Measurements from ENCODE around the gene DPF3. TPM values are rescaled to one million over a fixed set of nuclear protein-coding genes. Genes with fewer than 3 reads are reported as not detected.

The DPF3 gene
- total RNA-seq, 1 donor from 2014 or later = 2.9 TPM

DNA sequence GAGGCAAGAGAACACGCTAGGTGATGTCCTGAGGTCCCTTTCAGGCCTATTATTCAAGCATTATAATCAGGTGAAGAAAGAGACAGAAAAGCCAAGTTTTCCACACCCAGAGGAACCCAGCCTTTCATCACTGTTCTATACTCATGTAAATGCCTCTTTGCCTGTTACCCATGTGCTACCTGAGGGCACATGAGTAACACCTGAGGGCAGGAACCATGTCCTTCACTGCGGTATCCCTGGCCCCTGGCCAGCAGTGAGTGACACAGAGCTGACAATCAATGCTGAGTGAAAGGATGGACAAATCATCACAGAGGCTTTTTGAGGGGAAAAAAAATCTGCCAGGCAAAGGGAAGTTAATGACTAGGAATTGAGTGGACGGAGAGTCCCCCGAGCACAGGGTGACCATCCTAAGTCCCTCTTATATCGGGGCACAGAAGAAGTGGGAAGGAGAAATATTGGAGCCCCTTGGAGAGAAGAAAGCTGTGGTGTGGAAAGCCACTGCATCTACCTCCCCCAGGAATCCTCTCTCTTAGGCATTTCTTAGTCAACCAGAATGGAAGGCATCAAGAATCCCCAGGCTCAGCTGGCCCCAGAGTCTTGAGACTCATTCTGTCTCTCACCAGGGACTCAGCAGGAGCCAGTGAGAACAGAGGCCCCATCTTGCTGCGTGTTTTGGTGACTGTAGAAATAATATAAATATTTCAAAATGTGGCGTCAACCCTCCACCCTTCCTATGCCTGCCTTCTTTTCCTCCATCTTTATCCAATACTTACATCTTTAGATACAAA is 212.9 kb downstream of the DPF3 start:
- DNase-seq (ENCODE audit: low spot score) (no peak), ATAC-seq (no peak)
- intact Hi-C loops (cut with DNase I) = no loop called here

DNA sequence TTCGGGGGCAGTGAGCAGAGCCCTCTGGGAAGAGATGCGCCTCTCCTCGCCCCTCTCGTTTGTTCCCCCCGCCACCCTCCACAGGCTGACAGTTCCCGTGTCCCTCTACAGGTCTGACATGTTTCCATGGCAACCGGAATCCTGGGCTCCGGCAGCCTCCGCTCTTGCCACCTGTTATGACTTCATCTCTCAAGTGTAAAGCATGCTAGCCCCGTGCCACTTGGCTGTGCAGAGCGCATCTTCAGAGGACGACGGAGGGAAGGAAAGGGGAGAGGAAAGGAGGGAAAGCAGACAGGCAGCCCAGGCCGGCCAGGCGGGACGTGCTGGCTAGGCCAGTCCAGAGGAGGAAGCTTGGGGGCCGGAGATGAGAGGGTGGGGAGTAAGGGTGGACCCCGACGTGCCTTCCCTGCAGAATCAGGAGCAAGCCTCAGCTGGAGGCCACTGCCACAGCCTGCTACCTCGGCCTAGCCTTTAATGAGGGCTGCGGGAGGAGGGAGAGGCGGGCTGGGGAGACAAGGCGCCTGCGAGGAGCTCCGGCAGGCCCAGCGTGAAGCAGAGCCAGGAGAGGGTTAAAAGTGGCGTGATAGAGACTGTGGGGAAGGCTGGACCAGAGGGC is 214.3 kb downstream of the DPF3 start:
- ATAC-seq (no peak), DNase-seq (ENCODE audit: low spot score) (no peak)
- intact Hi-C loops (cut with DNase I) = no loop called here

DNA sequence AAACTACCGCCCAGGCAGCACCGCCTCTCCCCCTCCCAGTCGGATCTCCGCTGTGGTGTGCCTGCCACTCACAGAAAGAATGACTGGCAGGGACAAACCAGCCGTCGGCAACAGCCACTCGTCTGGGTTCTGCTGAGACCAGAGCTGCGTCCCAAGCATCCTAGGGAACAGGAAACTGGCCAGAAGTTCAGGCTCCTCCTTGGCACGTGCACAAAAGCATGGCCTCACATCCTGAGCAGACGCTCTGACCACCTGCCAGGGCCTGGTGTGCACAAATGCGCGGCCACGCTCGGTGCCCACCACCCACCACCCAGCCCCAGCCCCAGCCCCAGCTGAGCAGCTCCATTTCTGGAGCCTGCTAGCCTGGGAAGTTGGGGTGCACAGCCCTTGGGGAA is 214.8 kb downstream of the DPF3 start:
- intact Hi-C loops (cut with DNase I) = no loop called here
- ATAC-seq = no peak
- no peak for DNase-seq (ENCODE audit: low spot score)

DNA sequence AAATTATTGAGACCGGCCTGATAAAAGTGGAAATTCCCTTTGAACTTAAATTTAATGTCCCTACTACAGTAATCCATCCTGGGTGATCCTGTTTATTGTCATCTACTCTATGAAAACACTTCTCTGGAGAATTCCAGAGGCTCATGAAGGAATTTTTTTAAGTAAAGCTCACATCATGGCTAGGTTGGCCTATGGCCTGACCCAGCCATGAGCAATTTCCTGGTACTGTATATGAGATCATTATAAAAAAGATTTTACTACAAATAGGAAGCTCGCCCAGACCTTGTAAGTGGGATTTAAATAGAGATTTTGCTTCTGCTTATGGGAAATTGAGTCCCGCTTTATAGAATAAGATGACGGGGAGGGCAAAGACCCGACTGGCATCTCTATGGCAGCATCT is 215.5 kb downstream of the DPF3 start:
- no peak for ATAC-seq
- intact Hi-C loops (cut with DNase I) = no loop called here
- DNase-seq (ENCODE audit: low spot score) = no peak

DNA sequence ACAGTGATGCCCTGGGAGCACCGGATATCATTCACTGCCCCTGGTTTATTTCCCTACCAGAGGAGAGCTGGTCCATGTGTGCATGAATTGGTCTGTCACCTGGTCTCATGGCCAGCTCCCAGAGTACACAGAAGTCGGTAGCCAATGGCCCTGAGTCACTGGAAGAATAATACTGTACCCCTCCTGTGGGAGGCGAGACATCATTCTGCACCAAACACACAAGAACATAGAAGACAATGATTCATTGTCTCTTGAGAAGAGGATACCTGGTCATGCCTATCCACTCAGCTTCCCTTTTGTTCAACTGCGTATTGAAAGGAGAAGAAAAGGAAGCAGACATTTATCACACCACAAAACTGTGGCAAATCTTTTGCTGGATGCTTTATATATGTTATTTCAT is 216.2 kb downstream of the DPF3 start:
- DNase-seq (ENCODE audit: low spot score) (no peak), ATAC-seq (no peak)
- intact Hi-C loops (cut with DNase I) = no loop called here

DNA sequence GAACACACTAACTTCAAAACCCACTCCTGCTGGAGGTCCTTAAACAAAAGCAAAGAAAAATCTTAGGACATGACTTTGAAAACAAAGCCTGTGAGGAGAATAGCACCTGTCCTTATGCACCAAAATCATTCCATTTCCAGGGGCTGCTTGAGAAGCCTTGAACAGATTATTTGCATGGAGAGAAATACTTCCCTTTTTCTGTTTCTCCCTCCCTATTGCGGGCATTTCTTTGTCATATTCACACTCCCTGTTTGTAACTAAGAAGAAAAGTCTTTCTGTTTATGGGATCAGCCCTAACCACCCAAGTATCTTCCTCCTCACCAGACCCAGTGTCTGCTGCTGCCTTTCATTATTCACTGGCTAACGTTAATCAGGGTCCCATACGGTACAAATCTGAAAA is 218.8 kb downstream of the DPF3 start:
- intact Hi-C loops (cut with DNase I) = no loop called here
- DNase-seq (ENCODE audit: low spot score) (no peak), ATAC-seq (no peak)

DNA sequence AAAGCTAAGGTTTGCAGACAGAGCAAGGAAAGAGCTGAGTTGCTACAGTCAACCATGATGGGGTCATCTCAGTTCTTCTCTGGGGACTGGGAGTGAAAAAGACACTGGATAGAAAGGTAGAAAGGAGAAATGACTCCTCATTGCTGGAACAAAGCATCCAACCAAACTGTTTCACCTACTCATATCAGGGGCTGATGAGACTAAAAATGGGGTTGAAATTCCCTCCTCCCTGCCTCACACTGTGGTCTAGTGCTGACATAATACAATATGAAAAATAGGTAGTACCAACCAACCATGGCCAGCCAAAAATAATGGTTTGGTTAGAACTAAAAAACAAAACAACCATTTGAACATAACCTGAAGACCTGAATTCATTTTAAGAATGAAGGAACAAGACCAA is 220.7 kb downstream of the DPF3 start:
- no peak for DNase-seq (ENCODE audit: low spot score)
- ATAC-seq = no peak
- intact Hi-C loops (cut with DNase I) = no loop called here

DNA sequence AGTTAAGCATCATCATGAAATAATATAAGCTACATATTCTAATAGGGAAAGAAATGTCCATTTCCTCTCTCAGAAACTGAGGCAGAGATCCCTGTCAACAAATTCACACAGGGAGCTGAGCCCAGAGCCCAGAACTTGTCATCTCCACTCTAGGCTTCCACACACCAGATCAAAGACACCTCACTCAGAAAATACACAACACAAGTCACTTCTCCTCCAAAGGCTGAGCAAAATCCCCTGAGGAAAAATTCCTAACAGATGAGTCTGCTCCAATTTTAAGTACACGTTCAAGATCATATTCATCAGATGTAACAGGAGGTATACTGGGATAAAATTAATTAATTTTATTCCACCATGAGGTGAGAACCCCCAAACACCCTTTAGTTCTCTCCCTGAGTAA is 227.3 kb downstream of the DPF3 start:
- no peak for ATAC-seq
- DNase-seq (ENCODE audit: low spot score) = no peak
- intact Hi-C loops (cut with DNase I) = no loop called here

DNA sequence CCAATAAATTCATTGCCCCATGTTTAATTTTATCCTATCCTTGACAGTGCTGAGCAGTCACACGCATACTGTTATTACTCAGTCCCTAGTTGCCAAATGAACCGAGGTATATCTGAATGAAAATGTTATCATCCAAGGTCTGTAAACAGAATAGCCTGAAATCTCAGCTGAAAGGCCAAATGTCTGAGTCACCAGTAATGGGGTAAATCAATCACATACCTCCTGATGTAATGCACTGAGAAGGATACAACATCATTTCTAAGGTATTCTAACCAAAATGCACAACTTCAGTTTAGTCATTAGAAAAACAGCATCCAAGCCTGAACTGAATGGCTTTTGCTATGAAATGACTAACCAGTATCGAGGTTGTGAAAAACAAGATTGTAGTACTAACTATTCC is 228.6 kb downstream of the DPF3 start:
- ATAC-seq = no peak
- intact Hi-C loops (cut with DNase I) = no loop called here

DNA sequence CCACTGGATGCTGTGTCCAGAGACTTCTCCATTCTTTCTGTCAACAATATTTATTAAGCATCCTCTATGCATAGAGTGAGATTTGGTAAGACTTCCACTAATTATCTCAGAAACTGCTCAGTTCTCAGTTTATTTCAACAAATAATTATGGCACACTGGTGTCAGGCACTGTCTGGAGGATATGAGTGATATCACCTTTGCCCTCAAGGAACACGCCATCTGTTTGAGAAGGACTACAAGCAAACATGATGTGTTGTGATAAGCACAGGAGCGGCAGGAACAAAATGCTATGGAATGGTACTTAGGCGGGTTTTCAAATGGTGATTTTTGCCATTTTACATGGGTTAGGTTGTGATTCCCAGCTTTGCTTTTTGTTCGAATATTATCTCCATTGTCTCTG is 229.2 kb downstream of the DPF3 start:
- ATAC-seq = no peak
- intact Hi-C loops (cut with DNase I) = no loop called here
- no peak for DNase-seq (ENCODE audit: low spot score)

More for the DNA sequence above, 228.6 kb downstream of the DPF3 start:
- DNase-seq (ENCODE audit: low spot score) = no peak

DNA sequence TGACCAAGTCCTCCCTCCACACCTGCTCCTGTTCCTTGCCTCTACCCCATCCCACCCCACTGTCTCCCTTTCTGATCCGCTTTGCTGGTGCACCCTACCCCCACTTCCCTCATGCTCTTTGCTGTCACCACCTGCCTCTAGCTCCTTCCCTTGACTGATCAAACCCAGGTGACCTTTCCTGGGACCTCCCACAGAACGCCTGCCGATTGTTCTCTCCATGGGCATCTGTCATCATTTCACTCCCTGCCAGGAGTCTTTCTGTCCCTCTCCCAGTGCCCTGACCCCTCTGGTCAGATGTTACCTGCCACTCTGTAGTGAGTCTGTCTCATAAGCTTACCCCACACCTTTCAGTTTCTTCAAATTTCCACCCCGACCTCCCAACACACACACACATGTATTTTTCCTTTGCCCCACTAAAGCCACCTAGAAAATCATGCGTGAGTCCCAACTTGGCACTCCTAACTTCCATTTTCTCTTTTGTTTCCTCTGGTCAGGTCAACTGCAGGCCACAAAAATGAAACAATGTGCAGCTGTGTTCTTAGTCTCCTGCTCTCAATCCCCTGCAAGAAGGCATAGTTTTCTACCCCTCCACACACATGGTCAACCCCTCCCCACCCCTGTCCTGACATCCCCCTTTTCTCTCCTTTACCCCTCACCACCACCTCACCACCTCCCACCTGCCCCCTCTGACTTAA is 229.8 kb downstream of the DPF3 start:
- DNase-seq (ENCODE audit: low spot score) = no peak
- ATAC-seq = no peak
- intact Hi-C loops (cut with DNase I) = no loop called here

DNA sequence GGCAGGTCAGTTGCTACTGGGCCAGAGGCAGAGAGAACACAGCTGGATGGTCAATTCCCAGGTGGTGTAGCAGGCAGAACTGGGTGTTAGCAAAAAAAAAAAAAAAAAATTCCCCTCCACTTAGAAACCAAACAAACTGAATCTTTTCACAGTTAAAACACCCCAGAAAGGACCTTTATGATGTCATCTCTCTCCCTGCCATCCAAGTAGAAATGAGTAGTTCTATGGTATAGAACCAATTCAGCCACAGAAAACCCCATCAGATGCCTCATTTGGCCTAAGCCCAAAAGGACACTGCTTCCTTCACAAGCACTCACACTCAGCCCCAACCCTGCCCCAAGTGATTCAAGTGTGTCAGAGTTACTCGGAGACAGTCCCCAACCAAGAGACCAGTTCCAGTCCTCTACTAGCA is 230.8 kb downstream of the DPF3 start:
- intact Hi-C loops (cut with DNase I) = no loop called here
- no peak for DNase-seq (ENCODE audit: low spot score)
- ATAC-seq = no peak

DNA sequence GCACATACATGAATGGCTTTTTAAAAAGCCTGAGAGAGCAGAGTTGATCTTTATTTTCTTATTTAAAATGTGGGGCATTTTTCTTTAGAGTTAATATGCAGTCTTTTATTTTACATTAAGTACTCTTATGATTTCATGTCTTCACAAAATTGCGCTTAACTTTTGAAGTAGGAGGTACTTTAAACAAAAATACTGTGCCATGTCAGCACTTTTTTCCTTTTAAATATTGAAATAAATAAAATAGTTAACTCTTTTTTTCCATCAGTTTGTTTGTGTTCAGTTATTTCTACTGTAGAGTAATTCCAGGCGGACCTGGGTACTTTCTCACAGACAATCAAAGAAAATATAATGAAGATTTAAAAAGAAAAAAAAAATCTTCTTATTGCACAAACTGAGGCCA is 231.7 kb downstream of the DPF3 start:
- DNase-seq (ENCODE audit: low spot score) (no peak), ATAC-seq (no peak)
- intact Hi-C loops (cut with DNase I) = no loop called here

DNA sequence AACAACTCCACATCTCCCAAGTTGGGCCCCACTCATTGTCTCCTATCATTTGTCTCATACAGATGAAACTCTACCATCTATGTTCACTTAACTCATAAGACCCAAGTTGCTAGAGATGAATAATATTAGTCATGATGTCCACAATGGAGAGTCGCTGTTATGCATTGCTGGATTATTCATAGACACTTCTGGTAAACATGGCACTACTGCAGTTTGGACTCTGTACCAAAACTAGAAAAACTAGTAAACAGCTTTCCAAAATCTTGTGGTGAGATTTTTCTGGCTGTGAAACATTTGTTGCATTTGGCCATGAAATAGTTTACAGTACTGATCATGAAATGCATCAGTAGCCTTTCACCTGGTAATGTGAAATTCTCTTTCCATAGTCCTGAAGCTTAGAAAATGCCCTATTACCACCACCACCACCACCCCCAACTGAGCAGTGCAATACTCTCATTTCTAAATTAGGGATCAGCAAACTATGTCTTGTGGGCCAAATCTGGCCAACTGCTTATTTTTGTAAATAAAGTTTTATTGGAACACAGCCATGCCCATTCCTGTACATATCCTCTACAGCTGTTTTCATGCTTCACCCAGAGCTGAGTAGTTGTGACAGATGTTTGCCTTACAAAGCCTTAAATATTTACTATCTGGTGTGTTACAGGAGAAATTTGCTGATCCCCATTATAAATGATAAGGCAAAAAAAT is 236.5 kb downstream of the DPF3 start:
- no peak for ATAC-seq
- no peak for DNase-seq (ENCODE audit: low spot score)
- intact Hi-C loops (cut with DNase I) = no loop called here

DNA sequence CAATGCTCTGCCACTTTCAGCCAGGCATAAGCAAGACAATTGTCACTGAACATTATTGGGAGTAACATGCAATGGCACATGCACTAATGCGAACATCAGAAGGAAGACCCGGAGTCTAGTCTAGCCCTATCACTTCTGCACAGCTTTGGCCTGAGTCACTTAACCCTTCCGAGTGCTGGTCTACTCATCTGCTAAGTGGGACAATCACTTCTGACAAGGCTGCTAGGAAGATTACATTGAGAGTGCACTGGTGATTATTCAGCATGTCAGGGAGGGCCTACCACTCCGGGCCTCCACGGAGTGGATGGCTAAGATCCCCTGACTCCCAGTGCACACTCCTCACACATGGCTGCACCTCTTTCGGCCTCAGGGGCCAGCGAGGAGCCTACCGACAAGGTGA is 240.9 kb downstream of the DPF3 start:
- DNase-seq (ENCODE audit: low spot score) (no peak), ATAC-seq (no peak)
- intact Hi-C loops (cut with DNase I) = no loop called here

DNA sequence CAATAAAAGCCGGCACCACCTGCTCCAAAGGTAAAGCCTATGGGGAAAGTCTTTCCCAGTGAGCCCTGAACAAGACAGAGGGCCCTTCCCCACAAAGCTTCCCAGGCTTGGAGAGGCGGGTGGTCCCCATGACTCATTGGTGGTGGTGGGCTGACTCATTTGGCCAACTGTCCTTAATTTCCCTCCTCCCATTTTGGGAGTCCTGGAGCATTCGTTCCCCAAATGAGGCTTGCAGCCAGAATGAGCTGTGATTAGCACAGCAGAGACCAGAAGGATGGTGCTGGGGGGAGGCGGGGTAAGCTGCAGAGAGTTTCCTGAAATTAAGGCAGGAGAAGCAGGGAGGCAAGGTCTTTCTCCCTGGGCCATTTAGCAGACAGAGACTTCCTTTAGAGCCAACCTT is 241.7 kb downstream of the DPF3 start:
- intact Hi-C loops (cut with DNase I) = no loop called here
- no peak for ATAC-seq

DNA sequence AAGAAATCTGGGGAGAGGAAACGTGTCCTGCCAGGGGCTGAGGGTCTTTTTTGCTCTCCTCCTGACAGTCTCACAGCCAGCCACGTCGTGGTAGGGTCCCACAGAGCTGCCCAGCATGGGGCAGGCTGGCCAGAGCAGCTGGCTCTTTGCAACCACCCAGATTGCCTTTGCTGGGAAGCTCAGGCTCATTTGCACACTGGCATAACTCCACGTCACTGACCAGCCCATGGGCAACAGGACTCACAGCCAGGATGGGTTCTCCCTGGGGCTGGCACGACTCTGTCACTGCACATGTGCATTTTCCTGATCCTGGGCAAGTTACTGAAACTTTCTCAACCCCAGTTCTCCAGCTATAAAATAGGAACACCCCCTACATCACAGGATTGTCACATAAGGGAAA is 242.2 kb downstream of the DPF3 start:
- DNase-seq (ENCODE audit: low spot score) (no peak), ATAC-seq (no peak)
- intact Hi-C loops (cut with DNase I) = no loop called here

More for the DNA sequence above, 241.7 kb downstream of the DPF3 start:
- DNase-seq (ENCODE audit: low spot score) = no peak

DNA sequence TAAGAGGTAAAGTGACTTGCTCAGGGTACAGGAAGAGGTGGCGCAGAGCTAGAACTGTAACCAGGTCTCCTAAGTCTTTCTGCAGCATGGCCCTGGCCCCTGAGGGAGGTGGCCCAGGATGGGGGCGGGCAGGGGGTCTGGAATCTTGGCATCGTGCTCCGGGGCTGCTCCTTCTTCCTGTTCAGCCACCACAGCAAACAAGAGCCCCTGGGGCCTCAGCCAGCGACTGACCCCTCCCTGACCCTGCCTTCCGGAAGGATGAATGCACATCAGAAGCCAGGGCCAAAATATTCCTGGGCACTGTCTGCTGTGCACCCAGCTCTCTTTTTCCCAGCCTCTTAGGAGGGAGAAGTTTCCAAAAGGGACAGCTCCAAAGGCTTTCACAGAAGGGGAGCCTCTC is 242.8 kb downstream of the DPF3 start:
- intact Hi-C loops (cut with DNase I) = no loop called here
- DNase-seq (ENCODE audit: low spot score) (no peak), ATAC-seq (no peak)

DNA sequence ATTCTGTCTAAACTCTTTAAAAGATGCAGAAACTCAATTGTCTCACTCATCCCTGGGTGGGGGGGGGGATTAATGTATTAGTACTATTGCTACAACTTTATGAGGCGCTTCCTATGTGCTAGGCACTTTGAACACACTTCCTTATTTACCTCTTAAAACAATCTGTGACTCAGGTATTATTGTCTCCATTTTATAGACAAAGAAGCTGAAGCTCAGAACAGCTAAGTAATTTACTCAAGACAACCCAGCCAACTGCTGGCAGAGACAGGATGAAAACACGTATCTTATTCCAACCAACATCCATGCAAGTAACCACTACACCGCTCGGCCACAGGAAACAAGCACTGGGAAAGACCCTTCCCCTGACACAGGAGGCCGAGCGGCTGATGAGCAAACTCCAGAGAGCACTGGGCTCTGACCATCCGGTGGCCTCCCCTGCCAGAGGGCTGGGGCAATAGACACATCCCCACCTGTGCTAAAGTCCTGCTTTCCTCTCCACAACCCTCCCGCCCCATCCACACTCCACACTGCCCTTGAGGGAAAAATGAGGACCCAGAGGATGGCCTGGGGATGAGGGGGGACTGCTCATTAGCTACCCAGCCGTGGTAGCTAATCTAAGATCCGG is 244.2 kb downstream of the DPF3 start:
- intact Hi-C loops (cut with DNase I) = no loop called here
- DNase-seq (ENCODE audit: low spot score) (no peak), ATAC-seq (no peak)

Data from sciatic nerve (tissue), 2 donors.